ENCODE measurements around the gene NUAK2.
"Not testable (repeated sequence)": the region's sequence is repeated elsewhere in the genome, so short reads cannot be mapped to it uniquely, and the experiment has no call there.

Gene NUAK2

DNA sequence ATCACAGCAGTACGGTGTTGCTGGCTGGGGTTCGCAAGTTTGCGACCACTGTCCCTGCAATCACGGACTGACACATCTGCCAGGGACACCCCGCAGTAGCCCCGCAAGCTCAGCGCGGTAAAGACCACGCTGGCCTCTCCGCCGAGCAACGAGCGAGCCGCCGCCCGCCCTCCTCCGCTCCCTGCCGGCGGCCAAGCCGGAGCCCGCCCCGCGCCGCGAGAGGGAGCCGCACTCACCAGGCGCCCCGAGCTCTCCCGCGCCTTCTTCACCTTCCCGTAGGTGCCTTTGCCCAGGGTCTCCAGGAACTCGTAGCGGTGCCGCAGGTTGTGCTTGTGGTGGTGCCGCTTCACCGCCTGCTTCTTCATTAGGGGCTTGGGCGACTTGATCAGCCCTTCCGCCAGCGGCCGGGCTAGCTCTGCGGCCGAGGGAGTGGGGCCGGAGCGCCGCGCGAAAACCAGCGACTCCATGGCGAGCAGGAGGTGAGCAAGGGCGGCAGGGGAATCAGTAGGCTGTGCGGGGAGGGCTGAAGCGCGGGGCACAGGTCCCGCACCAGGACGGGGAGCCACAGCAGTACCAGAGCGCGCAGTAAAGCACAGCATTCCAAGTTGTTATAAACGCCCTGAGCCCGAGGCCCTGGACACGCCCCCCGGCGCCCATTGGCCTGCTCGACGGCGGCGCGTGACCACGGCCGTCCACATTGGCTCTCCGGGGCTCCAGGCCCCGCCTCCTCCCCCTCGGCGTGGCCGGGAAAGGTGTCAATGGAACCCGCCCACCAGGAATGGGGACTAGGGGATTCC is at the start of gene NUAK2:
Gene NUAK2, minus strand, starts transcription at position 584 of the 797 bp plus-strand sequence. Its CDS starts 117 bp downstream, at position 467.
- 0 out of 2 replicates have a peak, but pooled peaks have one; percentile 13 for TF ChIP-seq CTCF (IDR thresholded peaks at IDR 0.05; ENCODE audit: low read depth, low read length)
- H3K4me3 ChIP-seq (ENCODE audit: low read depth, low read length) = peak within 1 kb of the TSS; percentile 99

DNA sequence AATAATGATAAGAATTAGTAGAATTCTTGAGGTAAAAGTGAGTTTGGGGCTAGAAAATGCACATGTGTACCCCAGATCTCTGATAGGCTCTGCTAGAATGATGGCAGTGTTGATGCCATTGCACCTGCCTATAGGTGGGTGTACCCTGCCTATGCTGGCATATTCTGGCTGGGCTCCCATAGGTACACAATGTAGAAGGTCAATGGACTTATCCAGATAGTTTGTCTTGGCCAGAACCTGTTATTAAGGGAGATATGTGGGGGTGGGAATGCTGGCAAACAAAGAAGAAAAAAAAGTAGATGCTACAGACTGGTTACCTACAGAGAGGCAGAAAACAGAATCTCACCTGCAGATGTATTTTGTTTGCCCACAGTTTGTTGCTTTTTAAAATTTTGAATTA is 49.2 kb upstream of the NUAK2 start:
- no peak overlapping the region for H3K4me3 ChIP-seq (ENCODE audit: low read depth, low read length)
- TF ChIP-seq CTCF (IDR thresholded peaks at IDR 0.05; ENCODE audit: low read depth, low read length) = no peak

- H3K4me3 ChIP-seq (ENCODE audit: low read depth, low read length) = no peak overlapping the region
- no peak for TF ChIP-seq CTCF (IDR thresholded peaks at IDR 0.05; ENCODE audit: low read depth, low read length)
Observed at GRCh38 chr1:205369701-205370123, 48.2 kb upstream of the NUAK2 start.

DNA sequence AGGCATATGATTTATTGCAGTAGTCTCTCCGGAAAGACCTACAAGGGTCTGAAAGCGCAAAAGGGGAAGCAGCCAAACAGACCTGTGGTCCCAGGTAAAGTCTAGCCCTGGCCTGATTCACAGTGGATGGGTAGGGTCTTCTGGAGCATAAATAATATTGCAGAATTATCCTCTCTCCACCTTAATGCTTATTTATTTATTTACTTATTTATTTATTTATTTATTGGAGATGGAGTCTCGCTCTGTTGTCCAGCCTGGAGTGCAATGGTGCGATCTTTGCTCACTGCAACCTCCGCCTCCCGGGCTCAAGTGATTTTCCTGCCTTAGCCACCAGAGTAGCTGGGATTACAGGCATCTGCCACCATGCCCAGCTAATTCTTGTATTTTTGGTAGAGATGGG is 46.9 kb upstream of the NUAK2 start:
- TF ChIP-seq CTCF (IDR thresholded peaks at IDR 0.05; ENCODE audit: low read depth, low read length) = no peak
- H3K4me3 ChIP-seq (ENCODE audit: low read depth, low read length) = no peak overlapping the region

GRCh38 chr1:205365945-205366463 is 44.5 kb upstream of the NUAK2 start:
- H3K4me3 ChIP-seq (ENCODE audit: low read depth, low read length) = no peak overlapping the region
- TF ChIP-seq CTCF (IDR thresholded peaks at IDR 0.05; ENCODE audit: low read depth, low read length) = no peak

- not testable (repeated sequence) for H3K4me3 ChIP-seq (ENCODE audit: low read depth, low read length)
Observed at GRCh38 chr1:205365086-205365485, 43.5 kb upstream of the NUAK2 start.

GRCh38 chr1:205360891-205361290 is 39.3 kb upstream of the NUAK2 start:
- TF ChIP-seq CTCF (IDR thresholded peaks at IDR 0.05; ENCODE audit: low read depth, low read length) = no peak
- no peak overlapping the region for H3K4me3 ChIP-seq (ENCODE audit: low read depth, low read length)
